ENCODE results near the gene BBS4. TPM values are rescaled to one million over a fixed set of nuclear protein-coding genes. Genes with fewer than 3 reads are reported as not detected.

Gene BBS4
- total RNA-seq, 1 donor from 2014 or later = 8.5 TPM

Other genes with a start within 250 kb of the BBS4 start
- gene ARIH1, start 211.9 kb upstream of the BBS4 start, total RNA-seq = 139 and 141 TPM in 2 replicates
- gene GOLGA6B, start 31.5 kb upstream of the BBS4 start, total RNA-seq = not detected in 2 replicates
- gene HIGD2B, start within 50 bp of the BBS4 start, total RNA-seq = 0.16 TPM in 2 replicates
- 84.1 and 95.0 TPM in 2 replicates for gene ADPGK, start 97.6 kb downstream of the BBS4 start, total RNA-seq

Measured in activated T-helper 2 cell treated with anti-CD3 and anti-CD28 coated beads, Interferon-gamma antibody, Interleukin-2, Interleukin-4, amounts not matched to agents 10 μg/mL and 5 μg/mL and 100 μg/mL, durations not matched to agents 14 hours and 24 hours and 36 hours (primary cell).